NCI-H1694 (cell line): Measurements from ENCODE around the gene FLNB.

ENCODE experiments used
- DNase-seq: peaks from one replicate; lab custom pipeline; 2025; lab: John Stamatoyannopoulos, UW

Gene FLNB

DNA sequence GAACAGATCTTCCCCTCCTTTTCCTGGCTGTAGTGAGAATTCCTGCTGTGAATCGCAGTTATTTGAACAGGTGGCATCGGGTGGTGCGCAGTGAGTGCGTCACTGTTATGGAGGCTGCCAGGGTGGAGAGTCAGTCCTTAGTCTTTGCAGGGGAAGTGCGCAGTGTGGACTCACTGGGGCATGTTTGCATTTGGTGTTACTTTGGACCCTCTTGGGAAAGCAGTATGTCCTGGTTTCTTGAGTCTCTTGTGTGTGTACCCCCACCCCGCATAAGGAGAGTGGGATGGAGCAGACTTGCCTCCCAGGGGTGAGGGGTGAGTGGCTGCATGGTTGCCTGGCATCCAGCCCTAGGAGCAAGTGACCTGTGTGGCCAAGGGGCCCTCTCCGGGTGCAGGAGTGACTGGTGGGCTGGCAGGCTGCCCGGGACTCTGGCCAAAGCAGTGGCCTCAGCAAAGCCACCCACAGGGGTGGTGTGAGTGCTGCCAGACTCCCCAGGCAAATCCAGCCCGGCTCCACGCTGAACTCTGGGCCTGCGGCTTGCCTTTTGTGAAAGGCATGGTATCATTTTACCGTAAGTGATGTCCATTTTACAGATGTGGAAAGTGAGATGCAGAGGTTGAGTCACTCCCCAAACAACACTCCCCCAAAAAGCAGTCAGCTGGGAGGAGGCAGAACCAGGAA lies 156.1 kb downstream of the FLNB start:
- no peak for DNase-seq

GRCh38 chr3:58164906-58165821 lies 156.9 kb downstream of the FLNB start:
- DNase-seq: no peak

GRCh38 chr3:58167431-58168351 lies 159.5 kb downstream of the FLNB start:
- DNase-seq: no peak

GRCh38 chr3:58168498-58168897 lies 160.3 kb downstream of the FLNB start:
- no peak for DNase-seq

DNA sequence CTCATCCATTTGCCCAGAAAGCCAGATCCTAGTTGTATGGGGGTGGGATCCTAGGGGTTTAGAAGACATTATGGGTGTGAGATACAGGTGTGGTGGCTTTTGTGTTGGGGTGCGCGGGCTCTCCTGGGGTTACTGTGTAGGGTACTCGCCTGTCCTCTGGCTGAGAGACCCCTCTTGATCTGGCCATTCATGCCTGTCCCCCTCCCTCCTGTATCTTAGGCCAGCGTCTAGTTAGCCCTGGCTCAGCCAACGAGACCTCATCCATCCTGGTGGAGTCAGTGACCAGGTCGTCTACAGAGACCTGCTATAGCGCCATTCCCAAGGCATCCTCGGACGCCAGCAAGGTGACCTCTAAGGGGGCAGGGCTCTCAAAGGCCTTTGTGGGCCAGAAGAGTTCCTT lies 161.1 kb downstream of the FLNB start:
- no peak for DNase-seq

GRCh38 chr3:58170376-58170775 lies 162.2 kb downstream of the FLNB start:
- DNase-seq: no peak

DNA sequence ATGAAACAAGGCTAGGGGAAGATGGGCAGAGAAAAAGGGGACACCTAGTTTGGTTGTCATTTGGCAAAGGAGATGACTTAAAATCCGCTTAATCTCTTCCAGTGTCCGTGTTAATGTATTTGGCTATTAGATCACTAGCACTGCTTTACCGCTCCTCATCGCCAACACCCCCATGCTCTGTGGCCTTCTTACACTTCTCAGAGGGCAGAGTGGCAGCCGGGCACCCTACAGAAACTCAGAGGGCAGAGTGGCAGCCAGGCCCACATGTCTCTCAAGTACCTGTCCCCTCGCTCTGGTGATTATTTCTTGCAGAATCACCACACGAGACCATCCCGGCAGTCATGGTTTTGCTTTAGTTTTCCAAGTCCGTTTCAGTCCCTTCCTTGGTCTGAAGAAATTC lies 162.9 kb downstream of the FLNB start:
- DNase-seq: no peak

DNA sequence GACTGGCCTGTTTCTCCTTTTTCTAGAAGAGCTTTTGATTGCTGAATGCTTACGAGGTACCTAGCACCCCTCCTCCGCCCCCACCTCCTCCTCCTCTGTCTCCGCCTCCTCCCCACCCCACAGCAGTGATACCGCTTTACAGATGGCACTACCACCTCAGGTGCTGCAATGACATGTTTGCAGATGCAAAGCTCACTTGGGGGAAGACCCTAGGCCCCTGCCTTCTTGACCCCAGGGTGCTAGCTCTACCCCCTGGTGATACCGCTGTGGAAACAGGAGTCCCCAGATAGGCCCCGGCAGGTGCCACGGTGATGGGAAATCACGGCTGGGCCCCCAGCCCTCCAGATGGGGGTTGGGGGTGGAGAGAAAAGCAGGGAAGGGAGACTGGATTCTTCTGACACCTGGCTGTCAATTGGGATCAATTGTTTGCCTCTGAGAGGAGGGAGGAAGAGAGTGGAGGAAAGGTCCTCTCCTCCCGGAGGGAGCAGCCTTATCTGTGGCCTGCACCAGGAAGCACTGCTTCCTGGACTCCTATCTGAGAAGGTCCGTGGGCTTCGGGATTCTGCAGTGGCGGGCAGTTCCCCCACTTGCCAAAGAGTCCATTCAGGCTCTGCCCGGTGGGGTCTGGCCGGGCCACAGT lies 164.9 kb downstream of the FLNB start:
- no peak for DNase-seq

GRCh38 chr3:58173669-58174398 lies 165.6 kb downstream of the FLNB start:
- peak; percentile 15 for DNase-seq

GRCh38 chr3:58175187-58175436 lies 166.9 kb downstream of the FLNB start:
- no peak for DNase-seq

DNA sequence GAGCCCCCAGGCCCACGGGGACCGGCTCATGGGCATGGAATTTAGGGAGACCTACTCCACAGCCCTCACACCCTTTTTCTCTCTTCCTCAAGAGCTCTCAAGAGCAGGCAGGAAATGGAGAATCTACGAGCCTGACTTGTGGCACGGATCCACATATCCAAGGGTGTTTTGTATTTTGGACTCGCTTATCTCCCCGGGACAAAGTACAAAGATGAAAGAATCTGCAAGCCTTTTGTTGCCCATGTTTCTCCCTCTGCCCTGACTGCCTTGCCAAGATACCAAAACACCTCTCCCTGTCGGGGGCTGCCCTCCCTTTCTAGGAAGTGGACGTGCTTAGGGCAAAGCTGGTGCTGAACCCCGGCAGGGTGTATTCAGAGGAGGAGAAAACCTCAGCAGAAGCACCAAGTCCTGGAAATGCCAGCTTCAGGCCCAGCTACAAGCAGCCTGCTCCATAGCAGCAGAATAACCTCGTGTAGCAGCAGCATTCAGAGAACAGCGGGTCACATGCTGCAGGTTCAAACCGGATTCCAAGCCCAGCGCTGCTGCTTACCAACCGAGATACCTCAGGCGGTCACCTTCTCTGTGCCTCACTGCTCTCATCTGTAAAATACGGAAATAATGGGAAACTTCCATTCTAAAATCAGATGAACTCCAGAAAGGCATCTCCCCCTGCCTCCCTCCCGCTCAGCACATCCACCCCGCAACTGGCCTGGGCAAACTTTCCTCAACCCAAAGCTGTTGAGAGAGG lies 167.4 kb downstream of the FLNB start:
- no peak for DNase-seq

- DNase-seq: no peak
These were observed 167.9 kb downstream of the FLNB start for GRCh38 chr3:58176185-58176530.

DNA sequence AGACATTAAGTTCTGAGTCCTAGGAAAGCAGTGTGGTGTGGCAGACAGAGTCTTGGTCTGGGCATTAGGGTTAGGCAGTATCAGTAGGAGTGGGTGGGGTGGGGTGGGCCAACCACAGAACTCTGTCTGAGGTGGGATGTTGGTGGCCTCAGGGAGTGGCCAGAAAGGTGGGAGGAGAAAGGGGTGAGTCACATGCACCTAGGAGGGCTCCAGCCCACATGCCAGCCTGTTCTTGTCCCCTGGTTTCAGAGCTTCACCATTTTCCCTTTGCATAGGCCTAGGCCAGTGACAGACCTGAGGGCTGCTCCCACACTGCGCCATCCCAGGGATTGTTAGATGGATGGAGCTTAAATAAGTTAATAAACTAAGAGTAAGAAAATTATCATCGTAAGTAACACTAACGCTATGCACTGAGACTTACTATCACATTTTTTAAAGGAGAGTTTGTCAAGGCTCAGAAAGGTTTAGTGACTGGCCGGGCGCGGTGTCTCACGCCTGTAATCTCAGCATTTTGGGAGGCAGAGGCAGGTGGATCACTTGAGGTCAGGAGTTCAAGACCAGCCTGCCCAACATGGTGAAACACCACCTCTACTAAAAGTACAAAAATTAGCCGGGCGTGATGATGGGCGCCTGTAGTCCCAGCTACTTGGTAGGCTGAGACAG lies 168.7 kb downstream of the FLNB start:
- DNase-seq: no peak

DNA sequence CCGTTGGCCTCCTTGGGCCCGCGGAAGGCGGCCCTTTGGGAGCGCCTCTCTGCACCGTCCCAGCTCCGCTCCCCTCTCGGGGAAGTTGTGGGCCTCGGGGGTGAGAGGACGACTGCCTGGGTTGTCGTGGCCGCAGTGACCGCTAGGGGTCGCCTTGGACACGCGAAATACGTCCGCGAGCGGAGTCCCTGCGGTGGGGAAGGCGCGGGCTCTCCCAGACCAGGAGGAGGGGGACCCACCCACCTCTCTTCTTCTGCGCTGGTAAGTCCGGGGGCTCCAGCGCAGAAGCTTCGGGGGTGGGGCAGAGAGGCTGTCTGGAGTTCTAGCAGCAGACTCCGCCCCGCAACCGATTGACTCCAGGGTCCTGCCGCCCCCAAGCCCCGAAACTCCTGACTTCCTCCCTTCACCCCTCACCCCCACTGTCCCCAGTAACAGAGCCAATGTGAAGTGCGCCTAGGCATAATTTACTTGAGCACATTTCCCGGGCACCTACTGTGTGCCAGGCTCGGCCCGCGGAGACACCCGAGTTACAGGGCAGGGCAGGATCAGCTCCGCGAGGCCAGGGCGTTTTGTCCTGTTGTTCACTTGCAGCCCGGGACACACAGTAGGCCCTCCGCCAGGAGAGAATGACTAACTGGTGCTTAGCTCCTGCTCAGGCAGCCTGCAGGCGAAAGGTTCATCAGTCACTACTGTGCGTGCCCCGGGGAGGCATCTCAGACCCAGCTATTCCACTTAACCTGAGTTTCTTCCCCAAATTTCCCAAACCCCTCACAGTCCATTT lies 169.7 kb downstream of the FLNB start:
- peak; percentile 48 for DNase-seq

GRCh38 chr3:58178528-58179234 lies 170.5 kb downstream of the FLNB start:
- DNase-seq: no peak

DNA sequence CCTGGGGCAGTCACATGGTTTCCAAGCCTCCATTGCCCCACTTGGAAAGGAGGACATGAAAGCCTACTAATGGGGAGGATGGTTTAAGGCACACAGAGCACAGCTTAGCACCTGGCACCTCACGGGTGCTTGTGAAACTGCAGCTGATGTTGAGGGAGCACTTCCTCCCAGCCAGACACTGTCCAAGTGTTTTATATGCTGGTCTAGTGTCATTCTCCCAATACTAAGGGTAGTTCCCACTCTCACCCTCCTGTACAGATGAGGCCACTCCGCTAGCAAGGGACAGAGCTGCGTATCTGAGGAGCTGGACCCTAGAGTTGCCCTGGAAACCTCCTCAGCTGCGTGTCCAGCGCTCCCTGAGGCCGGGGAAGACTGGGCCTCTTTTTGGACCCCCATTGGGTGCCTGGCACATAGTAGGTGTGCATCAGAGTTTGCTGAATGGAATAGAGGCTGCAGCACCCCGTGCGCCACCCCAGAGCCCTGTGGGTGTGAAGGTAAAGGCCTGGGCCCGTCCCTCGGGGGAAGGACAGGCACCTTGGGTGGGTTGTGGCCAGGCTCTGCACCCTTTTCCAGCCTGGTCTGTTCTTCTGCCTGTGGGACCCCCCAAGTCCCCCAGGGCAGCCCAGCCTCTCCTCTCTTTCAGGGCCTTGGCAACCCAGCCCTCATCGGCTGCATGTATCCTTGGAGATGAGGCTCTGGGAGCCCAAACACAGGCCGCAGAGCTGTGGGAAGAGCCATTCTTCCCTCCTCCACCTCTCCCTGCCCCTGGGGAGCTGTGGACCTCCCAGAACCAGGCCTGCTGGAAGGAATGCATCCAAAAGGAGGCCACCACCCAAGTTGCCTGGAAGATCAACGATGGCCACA lies 171.2 kb downstream of the FLNB start:
- DNase-seq: no peak

GRCh38 chr3:58180099-58180880 lies 172.1 kb downstream of the FLNB start:
- DNase-seq: no peak
